Stimulated activated CD8-positive, alpha-beta memory T cell treated with anti-CD3 and anti-CD28 coated beads, Interleukin-2, amount 100 ng/mL, for 48 hours (primary cell): ENCODE results near the gene BBS5.
"Not testable (repeated sequence)": the region's sequence is repeated elsewhere in the genome, so short reads cannot be mapped to it uniquely, and the experiment has no call there.

Experiments
- DNase-seq, 2 donors: peaks; one replicate each; pipeline ENCODE4 v3.0.0-alpha.2; 2020; ENCODE audit warnings: low read depth in 2 of 2

BBS5 gene

DNA sequence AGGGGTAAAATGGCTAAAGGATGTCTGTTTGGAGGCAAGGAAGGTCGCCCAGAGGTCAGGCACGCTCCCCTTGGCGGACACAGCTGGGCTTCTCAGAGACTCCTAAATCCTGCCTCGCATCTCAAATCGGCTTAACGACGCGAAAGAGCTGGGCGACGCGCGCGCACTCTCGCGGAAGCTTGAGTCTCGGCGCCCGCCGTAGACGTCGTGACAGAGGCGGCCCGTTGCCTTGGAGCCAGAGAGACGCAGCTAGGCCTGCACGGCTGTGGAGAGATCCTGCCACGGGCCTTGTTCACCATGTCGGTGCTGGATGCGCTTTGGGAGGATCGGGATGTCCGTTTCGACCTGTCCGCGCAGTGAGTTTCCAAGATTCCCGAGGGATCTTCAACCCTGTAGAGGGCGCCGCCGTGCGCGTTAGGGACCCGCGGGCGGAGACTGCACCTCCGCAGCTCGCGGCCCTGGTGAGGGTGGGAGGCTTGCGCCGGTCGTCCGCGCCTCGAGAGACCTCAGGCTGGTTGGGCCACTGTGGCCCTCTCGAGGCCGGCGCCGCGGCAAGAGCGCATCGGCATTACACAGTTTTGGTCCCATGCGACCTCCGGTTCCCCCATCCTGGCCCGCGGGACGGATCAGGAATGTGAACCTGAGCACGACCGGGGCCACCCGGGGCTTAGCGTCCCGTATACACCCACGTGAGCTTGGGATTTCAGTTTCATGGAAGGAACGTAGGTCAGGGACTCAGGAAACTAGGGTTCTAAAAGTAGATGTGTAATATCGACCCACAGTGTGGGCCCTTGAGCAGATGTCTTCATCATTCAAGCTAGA lies at the start of gene BBS5:
TSS of gene BBS5 (plus strand) at position 238 of the 822 bp plus-strand sequence. CDS start at position 298, 60 bp downstream.
- peak; percentile 58 to 66 for DNase-seq

DNA sequence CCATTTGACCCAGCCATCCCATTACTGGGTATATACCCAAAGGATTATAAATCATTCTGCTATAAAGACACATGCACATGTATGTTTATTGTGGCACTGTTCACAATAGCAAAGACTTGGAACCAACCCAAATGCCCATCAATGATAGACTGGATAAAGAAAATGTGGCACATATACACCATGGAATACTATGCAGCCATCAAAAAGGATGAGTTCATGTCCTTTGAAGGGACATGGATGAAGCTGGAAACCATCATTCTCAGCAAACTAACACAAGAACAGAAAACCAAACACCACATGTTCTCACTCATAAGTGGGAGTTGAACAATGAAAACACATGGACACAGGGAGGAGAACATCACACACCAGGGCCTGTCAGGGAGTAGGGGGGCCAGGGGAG lies 47.5 kb upstream of the BBS5 start:
- DNase-seq = not testable (repeated sequence)

DNA sequence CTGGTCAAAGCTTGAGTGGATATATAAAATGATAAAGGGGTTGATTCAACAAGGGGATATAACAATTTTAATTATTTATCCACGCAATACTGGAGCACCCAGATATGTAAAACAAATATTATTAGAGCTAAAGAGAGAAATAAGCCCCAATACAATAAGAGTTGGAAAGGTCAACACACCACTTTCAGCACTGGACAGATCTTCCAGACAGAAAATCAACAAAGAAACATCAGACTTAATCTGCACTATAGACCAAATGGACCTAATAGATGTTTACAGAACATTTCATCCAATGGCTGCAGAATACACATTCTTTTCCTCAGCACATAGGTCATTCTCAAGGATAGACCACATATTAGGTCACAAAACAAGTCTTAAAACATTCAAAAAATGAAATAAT lies 45.1 kb upstream of the BBS5 start:
- DNase-seq = not testable (repeated sequence)

DNA sequence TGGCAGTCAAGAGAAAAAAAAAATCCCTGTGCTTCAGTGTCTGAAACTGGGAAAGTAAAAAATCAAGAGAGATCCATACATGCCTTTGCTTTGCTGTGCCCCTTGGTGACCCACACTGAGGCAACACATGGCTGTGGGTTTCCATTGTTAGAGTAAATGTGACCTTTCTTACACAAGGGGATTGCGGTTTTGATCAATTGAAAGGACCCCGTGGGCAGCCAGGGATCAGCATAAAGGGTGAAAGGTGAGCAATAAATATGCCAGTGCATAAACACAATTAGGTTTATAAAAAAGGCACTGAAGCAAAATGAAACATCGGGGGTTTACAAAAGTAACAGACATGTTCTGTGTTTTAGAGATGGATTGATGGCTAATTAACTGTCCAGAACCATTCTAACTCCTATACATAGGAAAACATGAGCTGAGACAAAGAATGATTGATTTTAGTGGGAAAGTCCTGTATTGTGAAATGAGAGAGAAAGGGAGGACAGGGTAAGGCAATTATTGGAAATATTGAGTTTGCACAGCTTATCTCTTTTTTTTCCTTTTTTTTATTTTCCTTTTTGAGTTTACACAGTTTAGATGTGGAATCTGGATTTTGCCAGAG lies 40.7 kb upstream of the BBS5 start:
- DNase-seq = no peak

DNA sequence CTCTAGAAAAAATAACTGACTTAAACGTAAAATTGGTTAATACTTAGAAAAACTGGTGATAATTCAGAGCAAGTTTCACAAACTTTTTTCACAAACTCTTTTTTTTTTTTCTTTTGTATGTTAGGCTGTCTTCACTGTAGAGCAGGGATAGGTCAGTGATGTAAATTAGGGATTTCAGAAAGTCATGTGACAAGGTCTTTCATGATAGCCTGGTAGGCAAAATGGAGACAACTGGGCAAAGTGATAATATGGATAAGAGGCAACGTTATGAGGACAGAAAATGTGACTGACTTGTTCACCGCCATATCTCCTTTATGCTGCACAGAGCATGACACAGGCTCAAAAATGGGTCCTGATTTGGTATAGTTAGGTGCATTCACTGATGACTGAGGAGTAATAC lies 39.4 kb upstream of the BBS5 start:
- no peak for DNase-seq

DNA sequence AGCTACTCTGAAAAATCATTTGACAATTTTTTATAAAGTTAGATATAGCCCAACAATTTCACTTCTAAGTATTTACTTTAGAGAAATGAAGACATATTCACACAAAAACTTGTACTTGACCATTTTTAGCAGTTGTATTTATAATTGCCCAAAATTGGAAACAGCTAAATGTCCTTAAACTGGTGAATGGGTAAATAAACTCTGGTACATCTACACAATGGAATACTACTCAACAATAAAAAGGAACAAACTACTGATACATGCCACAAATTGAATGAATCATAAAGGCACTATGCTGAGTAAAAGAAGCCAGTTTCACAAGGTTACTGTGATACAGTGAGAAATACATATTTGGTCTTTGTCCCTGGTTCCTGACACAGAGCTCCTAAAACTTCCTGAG lies 32.8 kb upstream of the BBS5 start:
- no peak for DNase-seq

DNA sequence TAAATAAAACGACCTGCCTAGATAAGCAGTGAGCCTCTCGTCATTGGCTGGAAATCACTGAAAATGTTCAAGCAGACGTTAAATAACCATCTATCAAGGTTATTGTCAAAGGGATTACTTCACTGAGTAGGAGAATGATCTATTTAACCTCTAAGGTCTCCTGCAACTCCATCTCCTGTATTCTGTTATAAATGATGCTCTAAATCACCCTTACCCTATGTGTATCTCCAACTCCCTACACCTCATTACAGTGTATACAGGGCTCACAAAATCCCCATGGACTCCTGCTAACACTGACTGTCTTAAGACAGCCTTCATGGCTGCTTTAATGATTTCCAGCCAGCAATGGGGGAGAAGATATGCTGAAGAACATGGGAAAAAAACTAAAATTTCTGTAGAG lies 31.0 kb upstream of the BBS5 start:
- no peak for DNase-seq

DNA sequence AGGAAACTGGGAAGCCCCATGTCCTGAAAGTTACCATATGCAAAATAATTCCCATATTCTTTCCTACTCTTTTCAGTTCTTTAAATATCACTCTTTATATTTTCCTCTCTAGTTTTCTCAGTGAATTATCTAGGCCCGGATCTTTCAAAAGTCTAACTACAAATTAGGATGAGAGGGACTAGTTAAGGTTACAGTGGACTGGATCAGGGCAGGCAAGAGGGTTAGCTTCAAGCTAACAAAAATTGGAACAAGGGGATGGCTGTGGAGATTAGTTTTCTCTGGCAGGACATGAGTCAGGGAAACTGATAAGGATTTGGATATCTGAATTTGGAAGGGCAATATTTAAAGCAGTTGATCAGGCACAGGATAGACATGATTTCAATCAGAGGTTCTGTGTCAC lies 30.4 kb upstream of the BBS5 start:
- DNase-seq = no peak

DNA sequence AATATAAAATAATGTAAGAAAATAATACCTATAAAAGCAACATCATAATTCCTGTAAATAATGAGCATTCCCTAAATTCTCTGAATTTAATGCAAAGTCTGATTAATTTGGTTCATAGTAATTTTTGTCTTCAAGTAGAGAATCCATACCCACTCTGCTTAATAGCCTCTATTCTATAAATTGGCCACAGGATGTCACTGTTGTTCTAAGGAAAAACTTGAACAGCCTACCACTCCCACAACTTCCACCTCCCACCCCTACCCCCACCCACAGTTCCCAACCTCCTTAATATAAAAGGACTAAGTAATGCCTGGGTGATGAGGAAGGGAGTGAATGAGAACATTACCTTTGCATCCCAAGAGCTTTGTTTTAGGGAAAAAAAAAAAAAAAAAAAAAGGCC lies 27.2 kb upstream of the BBS5 start:
- DNase-seq = no peak

DNA sequence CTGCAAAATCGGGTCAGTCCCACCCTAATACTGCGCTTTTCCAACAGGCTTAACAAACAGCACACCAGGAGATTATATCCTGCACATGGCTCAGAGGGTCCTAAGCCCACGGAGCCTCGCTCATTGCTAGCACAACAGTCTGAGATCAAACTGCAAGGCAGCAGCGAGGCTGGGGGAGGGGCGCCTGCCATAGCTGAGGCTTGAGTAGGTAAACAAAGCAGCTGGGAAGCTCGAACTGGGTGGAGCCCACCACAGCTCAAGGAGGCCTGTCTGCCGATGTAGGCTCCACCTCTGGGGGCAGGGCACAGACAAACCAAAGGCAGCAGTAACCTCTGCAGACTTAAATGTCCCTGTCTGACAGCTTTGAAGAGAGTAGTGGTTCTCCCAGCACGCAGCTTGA lies 26.2 kb upstream of the BBS5 start:
- DNase-seq = not testable (repeated sequence)

DNA sequence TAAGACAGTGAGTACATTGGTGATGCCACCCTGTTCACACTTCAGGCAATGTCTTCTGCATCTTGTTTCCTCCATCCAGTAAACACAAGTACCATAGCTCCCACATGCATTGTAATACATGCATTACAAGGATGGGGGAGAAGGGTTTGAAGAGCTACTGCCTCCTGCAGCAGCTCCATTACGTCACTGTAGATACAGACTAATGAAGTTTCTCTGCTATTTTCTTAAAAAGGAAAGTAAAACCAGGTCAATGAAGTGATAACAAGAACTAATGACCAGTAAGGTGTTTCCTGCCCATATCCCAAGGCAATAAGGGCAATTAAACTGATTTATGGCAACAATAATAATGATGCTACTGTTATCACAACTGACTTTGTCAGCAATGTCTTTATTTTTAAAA lies 18.2 kb upstream of the BBS5 start:
- DNase-seq = no peak

DNA sequence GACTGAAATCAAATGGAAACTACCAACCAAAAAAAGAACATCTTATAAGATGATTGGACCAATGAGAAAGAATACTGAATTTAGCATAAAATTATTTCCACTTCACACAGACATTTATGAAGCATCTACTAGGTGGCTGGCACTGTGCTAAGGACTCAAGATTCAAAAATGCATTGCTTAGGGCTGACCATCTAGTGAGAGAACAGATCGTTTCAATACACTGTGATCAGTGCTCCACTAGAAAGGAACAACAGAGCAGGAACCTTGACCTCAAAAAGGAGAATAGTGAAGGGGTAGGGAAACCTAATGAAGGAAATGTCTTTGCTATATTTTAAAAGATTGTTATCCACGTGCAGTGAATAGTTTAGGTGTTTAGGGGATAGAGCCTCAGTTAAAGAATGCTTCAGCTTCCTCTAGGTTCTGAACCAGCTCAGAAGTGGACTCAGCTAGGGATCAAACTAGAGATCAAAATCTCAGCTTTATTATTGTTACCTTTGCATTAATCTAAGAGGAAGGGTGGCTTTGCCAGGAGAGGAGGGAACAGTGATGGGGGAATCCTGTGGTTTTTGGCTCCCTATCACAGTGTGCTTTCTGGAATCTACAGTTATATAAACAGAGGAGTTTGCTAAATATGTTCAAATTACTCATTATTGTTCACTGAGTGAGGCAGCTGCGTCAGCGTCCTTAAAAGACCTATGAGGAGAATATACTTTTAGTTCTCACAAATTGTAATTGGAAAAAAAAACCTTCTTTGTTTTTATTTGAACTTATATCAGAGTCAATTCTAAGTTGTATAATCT lies 16.2 kb upstream of the BBS5 start:
- no peak for DNase-seq

DNA sequence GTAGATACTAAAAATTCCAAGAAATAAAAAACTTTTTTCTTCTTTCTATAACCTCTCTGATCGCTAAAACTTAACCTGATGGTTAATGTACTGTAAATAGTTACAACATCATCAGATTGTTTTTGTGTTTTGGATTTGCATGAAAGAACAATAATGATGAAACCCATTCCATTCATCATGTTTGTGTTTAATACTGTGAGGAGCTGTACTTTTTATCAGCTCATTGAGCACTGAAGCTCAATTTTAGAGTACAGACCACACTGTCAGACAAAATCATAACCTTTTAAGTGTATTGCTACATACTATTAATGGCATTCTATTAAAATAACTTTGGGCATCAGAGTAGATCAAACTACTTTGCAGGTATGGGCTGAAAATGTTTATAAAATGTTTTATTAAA lies 14.8 kb upstream of the BBS5 start:
- DNase-seq = no peak

DNA sequence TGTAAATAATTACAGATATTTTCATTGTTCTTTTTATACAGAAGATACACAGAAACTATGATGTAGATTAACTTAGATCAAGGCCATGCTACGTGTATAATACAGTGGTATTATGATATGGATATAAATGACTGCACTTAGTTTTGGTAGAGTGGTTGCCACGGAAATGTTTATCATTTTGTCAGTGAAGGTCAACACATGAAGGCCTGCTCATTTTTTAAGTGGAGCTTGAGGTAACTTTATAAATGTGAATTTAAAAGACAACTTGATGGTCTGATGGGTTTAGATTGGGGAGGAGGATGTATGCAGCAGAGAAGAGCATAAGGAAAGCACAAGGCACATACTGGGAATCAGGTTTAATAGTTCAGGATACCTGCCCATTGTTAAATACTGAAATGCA lies 14.4 kb upstream of the BBS5 start:
- no peak for DNase-seq

DNA sequence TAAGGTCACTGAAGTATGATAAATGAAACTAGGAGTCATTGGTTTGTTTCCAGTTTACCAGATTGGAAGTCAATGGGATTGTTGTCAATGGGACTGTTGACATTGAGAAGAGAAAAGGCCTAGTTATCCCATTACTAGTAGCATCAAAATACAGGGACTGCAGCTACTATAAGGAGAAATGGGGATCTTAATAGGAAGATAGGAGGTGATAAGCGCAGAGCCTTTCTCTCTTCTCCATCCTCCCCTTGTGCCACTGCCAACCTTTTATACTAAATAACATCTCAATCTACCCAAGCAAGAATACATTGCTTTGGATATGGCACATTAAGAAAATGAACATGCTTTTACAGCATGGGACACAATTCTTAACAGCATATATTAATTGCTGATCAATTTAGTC lies 10.5 kb upstream of the BBS5 start:
- no peak for DNase-seq

DNA sequence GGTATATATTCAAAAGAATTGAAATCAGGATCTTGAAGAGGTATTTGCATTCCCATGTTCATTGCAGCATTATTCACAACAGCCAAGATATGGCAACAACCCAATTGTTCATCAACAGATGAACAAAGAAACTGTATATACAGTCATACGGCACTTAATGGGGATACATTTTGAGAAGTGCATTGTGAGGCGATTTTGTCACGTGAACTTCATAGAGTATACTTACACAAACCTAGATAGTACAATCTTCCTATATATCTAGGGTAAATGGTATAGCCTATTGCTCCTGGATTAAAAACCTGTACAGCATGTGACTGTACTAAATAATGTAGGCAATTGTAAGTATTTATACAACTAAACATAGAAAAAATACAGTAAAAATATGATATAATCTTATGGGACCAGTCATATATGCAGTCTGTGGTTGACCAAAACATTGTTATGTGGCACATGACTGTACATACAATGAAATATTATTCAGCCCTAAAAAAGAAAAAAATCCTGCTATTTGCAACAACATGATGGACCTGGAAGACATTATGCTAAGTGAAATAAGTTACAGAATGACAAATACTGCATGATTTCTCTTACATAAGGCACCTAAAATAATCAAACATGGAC lies 9.2 kb upstream of the BBS5 start:
- no peak for DNase-seq

DNA sequence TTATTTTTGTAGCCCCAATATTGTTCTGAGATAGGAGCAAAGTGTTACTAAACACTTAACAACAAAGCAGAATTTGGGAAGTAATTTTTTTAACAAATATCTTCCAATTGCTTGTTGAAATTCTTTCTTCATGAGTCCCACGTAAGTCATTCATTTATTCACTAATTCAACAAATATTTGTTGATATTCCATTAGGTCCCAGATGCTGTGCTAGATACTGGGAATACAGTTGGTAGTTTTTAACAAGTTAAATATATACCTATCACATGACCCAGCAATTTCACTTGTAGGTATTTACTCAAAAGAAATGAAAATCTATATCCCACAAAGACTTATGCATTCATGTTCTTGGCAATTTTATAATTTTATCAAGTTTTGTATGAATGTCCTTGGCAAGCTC lies 7.0 kb upstream of the BBS5 start:
- DNase-seq = no peak

DNA sequence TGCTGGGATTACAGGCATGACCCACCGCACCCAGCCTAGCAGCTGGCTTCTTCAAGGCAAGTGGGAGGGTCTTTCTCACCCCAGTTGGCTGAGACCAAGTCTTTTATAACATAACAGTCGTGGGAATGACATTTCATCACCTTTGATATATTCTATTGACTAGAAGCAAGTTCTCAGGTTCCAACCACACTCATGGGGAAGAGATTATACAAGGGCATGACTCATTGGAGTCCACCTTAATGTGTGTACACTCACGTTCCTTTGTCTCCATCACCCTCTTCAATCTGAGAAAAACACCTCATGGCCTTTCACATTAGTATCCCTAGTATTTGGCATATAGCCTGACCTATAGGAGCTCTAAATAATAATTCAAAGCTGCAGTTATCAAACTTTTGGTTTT lies 2.8 kb upstream of the BBS5 start:
- DNase-seq = no peak

DNA sequence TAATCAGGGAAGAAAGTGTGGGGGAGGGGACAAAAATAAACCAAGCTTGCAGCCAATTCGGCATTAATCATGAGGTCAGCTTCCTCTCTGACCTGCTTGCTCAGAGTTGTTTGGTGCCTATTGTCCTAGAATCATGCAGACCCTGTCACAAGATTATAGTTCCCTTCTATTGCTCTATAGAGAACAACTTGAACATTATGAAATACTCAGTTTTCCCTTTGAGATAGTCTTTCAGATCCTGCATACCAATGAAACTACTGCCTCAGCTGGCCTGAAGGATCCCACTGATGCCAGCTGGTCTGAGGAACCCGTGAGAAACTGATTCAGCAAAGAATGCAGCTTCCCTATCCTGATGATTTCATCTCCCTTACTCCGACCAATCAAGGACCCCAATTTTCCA lies 955 bp upstream of the BBS5 start:
- DNase-seq = no peak

DNA sequence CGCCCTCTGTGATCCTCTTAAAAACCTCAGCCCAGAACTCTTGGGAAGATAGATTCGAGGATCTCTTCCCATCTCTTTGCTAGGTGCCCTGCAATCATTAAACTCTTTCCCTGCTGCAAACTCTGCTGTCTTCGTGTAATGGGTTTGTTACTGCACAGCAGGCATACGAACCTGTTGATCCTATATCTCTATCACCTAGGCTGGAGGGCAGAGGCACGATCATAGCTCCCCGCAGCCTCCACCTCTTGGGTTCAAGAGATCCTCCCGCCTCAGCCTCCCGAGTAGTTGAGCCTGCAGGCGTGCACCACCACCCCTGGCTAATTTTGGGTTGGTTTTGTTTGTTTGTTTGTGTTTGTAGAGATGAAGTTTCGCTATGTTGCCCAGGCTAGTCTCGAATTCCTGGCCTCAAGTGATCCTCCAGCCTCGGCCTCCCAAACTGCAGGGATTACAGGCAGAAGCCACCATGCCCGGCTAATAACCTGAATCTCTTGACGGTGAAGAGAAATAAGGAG lies 493 bp upstream of the BBS5 start:
- DNase-seq = no peak

DNA sequence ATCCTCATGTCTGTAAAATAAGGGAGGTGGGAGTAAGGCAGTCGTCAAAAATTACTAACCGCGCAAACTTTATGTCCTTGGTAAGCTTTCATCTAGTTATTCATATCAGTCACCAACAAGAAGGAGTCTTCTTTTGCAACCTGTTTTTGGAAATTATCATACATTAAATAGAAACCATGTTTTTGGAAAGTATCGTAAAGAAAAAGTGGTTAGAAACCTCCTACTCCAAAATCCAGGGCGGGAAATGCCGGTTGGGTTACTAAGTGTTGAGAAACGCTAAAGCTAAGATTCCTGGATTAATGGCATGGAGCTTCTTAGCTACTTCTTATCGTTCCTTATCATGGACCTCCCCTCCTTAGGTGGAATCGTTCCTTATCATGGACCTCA lies 778 bp downstream of the BBS5 start:
- no peak for DNase-seq

DNA sequence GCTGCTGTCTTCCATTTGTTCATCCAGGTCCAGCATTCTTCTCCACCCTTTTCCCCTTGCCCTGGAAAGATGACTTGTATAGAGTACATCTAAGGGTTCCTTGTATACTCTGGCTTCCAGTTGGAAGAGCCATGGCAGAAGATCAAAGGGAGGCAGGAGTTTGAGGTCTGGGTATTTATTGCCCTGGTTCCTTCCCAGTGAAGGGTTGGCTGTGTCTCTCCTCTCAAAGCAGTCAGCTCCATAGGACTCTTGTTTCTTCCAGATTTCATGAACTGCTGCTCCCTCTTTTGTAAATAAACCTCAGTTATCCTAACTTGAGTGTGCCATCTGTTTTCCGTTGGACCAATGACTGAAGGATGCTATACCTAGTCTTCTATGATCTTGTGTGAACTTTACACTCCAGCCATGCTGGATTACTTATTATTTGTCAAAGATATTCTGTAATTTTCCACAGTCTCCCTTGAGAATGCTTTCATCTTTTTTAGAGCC lies 6.4 kb downstream of the BBS5 start:
- no peak for DNase-seq
